NCI-H226 (cell line): Measurements from ENCODE around the gene UBTD2.
"Not testable (repeated sequence)": the region's sequence is repeated elsewhere in the genome, so short reads cannot be mapped to it uniquely, and the experiment has no call there.

Experiments
- DNase-seq: peaks from one replicate; pipeline ENCODE4 v3.0.0-alpha.2; 2015

Gene UBTD2

DNA sequence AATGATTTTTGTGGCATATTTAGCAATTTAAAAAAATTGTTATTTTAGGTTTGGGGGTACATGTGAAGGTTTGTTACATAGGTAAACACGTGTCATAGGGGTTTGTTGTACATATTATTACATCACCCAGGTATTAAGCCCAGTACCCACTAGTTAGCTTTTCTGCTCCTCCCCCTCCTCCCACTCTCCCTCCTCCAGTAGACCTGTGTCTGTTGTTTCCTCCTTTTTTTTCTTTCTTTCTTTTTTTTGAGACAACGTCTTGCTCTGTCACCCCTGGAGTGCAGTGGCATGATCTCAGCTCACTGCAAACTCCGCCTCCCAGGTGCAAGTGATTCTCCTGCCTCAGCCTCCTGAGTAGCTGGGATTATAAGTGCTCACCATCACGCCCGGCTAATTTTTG, 8.3 kb upstream of the UBTD2 start:
- not testable (repeated sequence) for DNase-seq

- no peak for DNase-seq
Measured at GRCh38 chr5:172288465-172288864, 4.9 kb upstream of the UBTD2 start.

GRCh38 chr5:172287140-172287539, 3.6 kb upstream of the UBTD2 start:
- not testable (repeated sequence) for DNase-seq

DNA sequence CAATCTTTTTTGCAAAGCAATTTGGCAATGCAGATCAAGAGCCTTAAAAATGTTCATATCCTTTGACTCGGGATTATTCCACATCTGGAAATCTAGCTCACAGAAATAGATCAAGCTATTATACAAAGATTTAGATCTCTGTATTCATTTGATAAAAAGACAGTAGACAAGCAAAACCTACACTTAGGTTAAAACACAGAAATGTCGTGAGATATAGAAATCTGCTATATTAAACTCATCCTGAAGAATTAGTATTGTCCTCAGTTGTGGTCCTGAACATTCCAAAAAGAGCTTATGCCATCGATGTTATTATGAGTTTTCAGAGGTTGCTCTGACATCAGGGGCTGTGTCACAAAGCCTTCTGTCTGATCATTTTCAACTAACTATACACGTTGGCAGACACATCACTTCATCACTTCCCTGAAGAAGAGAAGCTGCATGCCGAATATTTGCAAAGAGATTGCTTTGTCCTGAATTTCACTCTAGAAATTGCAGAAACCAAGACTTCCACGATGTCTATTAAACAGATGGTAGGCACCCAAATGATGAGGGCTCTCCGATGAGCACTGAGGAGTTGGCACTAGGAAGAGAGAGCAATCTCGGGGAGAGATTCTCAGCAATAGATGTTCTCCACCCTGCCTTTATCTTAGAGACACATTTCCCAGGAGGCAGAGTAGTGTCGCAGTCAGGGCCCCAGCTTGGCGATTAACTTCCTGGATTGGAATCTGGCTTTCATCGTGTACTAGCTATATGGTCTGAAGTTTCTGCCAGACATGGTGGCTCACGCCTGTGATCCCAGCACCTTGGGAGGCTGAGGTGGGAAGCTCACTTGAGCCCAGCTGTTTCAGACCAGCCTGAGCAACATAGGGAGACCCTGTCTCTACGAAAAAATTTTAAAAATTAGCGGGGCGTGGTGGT, 1.9 kb upstream of the UBTD2 start:
- no peak for DNase-seq

DNA sequence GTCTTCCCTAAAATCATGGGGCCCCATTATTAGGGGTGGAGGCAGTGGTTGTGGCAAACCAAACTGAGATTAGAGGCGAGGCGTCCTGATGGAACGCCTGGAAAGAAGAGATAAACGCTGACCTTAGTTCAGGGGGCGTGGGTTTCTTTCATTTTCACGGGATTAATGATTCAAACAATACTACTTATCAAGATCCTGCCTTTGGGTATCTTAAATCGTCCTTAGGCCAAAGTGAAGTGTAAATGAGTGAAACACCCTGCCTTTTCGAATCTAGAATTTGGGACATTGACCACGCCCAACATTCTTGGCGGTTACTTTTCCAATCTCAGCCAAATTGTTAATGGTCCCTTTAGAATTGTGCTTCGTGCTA, 1.0 kb upstream of the UBTD2 start:
- peak; percentile 6 for DNase-seq

DNA sequence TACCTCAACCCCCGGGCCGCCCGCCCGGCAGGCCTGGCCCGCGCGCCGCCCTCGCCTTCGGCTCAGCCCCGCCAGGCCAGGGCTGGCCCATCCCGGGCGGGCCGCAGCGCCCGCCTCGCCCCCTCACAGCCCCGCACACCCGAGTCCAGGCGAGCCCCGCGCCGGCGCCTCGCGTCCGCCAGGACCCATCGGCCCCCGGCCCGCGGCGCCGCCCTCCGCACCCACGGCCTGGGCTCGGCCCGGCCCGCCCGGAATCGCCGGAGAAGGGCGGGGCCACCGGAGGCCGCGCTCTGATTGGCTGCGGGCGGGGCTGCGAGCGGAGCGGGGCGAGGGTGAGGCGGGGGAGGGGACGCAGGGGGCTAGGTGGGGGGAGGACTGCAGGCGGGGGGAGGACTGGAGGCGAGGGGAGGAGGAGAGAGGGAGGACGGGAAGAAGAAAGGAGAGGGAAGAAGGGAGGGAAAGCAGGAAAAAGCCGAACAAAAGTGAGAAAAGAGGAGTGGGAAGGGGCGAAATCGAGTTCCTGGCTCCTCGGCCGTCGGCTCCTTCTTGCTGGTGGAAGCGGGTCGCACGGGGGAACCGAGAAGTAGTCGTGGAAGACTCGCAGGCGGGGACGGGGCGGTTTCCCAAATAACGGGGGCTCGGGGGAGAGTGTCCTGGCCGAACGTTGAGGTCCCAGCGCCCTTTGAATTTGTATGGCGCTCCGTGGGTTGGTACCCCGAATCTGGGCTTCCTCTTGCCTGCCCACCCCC, 472 bp upstream of the UBTD2 start:
- DNase-seq, result peak; percentile 75

GRCh38 chr5:172282272-172283019, 1.1 kb downstream of the UBTD2 start:
- DNase-seq, result peak; percentile 22

GRCh38 chr5:172281346-172281745, 2.2 kb downstream of the UBTD2 start:
- DNase-seq, result no peak

DNA sequence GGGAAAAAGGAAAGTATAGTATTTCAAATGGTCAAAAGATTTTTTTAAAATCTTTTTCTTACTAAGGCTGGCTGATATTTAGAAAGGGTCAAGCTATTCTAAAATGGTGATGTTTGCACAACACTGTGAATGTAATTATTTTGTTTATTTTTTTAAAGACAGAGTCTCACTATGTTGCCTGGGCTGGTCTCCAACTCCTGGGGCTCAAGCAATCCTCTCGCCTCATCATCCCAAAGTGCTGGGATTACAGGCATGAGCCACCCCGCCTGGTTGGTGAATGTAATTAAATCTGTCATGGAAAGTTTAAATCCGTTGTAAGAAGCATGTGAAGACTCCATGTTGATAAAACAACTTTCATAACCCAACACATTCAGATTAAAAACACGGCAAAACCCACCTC, 2.6 kb downstream of the UBTD2 start:
- DNase-seq, result no peak

GRCh38 chr5:172280317-172280716, 3.2 kb downstream of the UBTD2 start:
- no peak for DNase-seq

GRCh38 chr5:172278356-172278755, 5.2 kb downstream of the UBTD2 start:
- no peak for DNase-seq

DNA sequence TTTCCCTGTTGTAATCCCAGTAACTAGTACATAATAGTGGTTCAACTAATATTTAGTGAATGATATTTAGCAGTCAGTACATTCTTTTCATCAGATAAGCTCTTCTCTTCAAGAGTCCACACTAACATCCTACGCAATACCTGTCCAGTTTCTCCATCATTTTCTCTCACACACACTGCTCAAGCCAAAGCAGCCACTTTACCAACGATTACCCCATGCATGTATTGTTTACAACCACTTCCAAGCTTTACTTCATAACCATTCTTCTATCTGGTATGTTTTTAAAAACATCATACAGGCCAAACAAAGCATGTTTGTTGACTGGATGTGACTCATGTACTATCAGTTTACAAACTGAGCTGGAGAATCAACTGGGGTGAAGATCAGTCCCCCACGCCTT, 7.3 kb downstream of the UBTD2 start:
- peak; percentile 12 for DNase-seq

GRCh38 chr5:172274951-172275753, 8.4 kb downstream of the UBTD2 start:
- DNase-seq, result peak; percentile 92

GRCh38 chr5:172267943-172268342, 15.6 kb downstream of the UBTD2 start:
- DNase-seq, result no peak

GRCh38 chr5:172266676-172267092, 16.9 kb downstream of the UBTD2 start:
- no peak for DNase-seq

GRCh38 chr5:172266071-172266675, 17.4 kb downstream of the UBTD2 start:
- no peak for DNase-seq

- no peak for DNase-seq
Measured at GRCh38 chr5:172264815-172265395, 18.7 kb downstream of the UBTD2 start.

GRCh38 chr5:172255444-172255843, 28.1 kb downstream of the UBTD2 start:
- DNase-seq, result no peak

GRCh38 chr5:172252501-172252900, 31.1 kb downstream of the UBTD2 start:
- DNase-seq, result no peak

DNA sequence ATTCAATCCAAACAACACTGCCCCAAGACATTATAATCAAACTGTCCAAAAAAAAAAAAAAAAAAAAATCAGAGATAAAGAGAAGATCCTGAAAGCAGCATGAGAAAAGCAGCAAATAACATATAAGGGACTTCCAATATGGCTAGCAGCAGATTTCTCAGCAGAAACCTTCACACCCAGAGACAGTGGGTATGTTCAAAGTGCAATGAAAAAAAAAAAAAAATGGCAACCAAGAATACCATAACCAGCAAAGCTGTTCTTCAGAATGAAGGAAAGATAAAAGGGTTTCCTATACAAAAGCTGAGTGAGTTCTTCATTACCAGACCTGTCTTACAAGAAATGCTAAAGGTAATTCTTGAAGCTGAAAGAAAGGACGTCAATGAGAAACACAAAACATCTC, 32.1 kb downstream of the UBTD2 start:
- no peak for DNase-seq

DNA sequence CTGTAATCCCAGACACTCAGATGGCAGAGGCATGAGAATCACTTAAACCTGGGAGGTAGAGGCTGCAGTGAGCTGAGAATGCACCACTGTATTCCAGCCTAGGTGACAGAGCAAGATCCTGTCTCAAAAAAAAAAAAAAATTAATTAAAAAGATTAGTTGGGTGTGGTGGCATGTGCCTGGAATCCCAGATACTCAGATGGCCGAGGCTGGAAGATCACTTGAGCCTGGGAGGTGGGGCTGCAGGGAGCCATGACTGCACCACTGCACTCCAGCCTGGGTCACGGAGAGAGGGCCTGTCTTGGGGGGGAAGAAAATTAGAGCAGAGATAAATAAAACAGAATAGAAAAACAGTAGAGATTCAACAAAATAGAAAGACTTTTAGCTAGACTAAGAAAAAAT, 34.9 kb downstream of the UBTD2 start:
- no peak for DNase-seq

DNA sequence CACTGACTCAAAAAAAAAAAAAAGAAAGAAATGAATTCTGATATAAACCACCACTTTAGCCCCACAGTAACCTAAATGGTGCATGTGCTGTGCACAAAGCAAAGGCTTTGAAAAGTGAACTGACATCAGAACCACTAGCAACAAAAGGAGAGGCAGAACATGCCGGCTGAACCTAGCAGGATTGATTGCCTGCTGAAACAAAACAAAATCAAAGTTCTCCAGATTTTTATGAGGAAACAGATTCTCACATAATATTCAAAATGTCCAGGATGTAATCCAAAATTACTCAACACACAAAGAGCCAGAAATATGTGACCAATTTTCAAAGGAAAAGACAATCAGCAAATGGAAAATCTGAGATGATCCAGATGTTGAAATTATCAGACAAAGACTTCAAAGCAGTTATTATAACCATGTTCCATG, 37.9 kb downstream of the UBTD2 start:
- no peak for DNase-seq
